AG10803 (cell line): Measurements from ENCODE around the gene MAGEA9B.
"Not testable (repeated sequence)": the region's sequence is repeated elsewhere in the genome, so short reads cannot be mapped to it uniquely, and the experiment has no call there.

Source experiments
- DNase-seq: peaks from one replicate; pipeline ENCODE4 v3.0.0; 2010; ENCODE audit warnings: low read depth
- H3K4me3 ChIP-seq: 2 replicates; pipeline ENCODE4 v1.5.1; 2011; ENCODE audit warnings: mild to moderate bottlenecking, low read length, control low read depth
- CTCF ChIP-seq: conservative IDR thresholded peaks from 2 replicates; pipeline ENCODE4 v1.5.1; 2011; ENCODE audit warnings: mild to moderate bottlenecking, low read length, control low read depth, inconsistent platforms

The MAGEA9B gene, protein sequence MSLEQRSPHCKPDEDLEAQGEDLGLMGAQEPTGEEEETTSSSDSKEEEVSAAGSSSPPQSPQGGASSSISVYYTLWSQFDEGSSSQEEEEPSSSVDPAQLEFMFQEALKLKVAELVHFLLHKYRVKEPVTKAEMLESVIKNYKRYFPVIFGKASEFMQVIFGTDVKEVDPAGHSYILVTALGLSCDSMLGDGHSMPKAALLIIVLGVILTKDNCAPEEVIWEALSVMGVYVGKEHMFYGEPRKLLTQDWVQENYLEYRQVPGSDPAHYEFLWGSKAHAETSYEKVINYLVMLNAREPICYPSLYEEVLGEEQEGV

GRCh38 chrX:149587359-149587758 lies at the start of gene MAGEA9B:
Gene MAGEA9B (minus strand): TSS chrX:149587459. CDS start chrX:149583179, 4,280 bp downstream.
- DNase-seq, H3K4me3 ChIP-seq: not testable (repeated sequence)

DNA sequence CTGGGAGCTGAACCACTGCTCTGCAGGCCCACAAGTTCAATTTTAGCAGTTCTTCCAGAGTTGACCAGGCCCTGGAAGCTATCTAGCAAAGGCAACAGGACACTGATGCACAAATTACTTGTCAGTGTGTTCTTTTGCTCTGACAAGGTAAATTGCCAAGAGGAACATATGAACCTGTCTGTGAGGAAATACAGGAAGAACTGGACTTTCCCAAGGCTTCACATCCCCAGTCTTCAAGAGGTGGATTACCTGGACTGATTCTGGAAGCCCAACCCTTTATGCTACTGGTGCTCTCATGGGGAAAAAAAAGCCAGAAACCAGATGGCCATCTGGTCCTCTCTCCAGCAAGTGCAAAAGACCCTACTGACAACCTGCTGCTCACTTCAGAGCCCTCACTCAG lies 46.3 kb upstream of the MAGEA9B start:
- TF ChIP-seq CTCF, result no peak
- DNase-seq, result no peak
- no peak overlapping the region for H3K4me3 ChIP-seq

DNA sequence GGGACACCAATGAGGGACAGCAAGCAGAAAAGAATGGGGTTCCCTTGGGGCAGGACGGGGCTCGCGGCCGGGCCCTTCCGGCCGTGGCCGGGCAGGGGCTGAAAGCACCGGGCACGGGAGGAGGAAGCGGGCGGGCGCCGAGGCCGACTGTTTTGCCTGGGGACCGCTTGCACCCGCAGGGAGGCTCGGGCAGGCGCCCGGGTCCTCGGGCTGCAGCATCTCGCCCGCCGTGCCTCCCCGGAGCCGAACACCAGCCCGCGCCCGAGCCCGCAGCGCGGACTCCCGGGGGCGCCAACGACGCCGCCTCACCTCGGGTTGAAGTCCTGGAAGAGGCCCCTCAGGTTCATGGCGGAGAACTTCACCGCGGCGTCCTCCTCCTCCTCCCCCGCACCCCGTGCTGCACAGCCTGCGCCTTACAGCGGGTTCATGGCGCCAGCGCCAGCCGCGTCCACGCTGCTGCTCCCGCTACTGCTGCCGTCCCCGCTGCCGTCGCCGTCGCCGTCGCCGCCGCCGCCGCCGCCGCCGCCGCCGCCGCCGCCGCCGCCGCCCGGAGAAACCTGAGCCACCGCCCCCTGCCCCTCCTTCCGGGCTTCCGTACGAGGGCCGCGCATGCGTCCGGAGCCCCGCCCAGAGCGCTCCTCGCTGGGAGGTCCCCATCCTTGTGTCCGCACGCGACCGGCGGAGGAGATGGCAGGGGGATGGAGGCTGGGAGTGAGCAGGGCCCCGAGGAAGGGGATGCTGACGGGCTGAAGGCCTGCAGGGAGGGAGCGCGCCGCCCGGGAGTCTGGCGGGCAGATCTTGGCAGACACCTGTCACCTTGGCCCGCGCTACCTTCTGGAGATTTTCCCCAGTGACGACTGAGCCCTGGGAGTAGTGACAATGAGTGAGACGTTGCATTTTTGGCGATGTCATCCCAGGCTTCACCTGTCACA lies 44.2 kb upstream of the MAGEA9B start, which contains the start of gene TMEM185A:
TMEM185A (minus strand) TSS at position 559 of the 932 bp plus-strand sequence; CDS start at position 347, 212 bp downstream.
- peak; percentile 31 for DNase-seq
- H3K4me3 ChIP-seq, result peak within 1 kb of the TSS; percentile 67
- no peak for TF ChIP-seq CTCF

DNA sequence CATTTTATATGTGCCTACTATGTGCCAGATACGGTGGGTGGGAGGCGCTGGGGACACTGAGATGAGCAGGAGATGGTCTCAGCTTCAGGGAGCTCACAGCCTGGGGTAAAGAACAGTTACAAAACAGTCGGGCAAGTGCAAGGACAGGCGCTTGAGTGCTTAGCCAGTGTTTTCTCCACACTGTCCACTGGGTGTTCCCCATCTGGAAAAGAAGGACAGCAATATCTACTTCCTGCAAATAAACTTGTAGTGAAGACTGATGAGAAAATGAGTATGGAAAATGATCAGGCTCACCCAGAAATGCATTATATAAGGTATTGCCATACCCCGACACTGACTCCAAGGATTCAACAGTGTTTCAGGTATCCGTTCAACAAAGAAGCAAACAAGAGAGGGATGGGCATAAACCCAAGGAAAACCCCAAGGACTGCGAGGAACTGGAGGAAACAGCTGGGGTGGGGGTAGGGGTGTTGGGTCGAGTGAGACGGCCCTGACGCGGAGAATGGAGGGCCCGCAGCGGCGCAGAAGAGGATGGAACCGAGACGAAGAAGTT lies 43.5 kb upstream of the MAGEA9B start:
- H3K4me3 ChIP-seq, result peak overlapping the region; percentile 67
- DNase-seq, result peak; percentile 61
- TF ChIP-seq CTCF, result peak; percentile 48

- DNase-seq, result no peak
- no peak for TF ChIP-seq CTCF
- H3K4me3 ChIP-seq, result no peak overlapping the region; the same call in 1 of the 2 replicates
Measured at GRCh38 chrX:149629730-149630387, 42.6 kb upstream of the MAGEA9B start.

DNA sequence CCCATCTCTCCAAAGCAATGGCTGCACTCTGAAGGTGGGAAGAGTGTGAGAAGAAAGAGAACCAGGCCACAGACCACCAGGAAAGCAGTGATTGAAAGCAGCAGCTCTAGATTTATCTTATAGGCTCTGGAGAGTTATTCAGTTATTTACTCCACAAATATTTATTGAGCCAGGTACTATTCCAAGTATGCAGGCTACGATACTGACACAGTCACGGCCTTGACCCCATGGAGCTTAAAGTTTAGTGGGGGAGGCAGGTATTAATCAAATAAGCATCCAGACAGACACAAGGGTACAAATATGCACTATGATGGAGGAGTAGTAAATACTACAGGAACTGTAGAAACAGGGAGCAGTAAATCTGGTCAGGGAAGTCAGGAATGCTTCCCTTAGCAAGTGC lies 41.5 kb upstream of the MAGEA9B start:
- no peak for DNase-seq
- no peak for TF ChIP-seq CTCF
- H3K4me3 ChIP-seq, result no peak overlapping the region

GRCh38 chrX:149628280-149628679 lies 41.0 kb upstream of the MAGEA9B start:
- TF ChIP-seq CTCF, result no peak
- no peak for DNase-seq
- no peak overlapping the region for H3K4me3 ChIP-seq

- not testable (repeated sequence) for H3K4me3 ChIP-seq, DNase-seq
Measured at GRCh38 chrX:149626829-149627228, 39.6 kb upstream of the MAGEA9B start.

DNA sequence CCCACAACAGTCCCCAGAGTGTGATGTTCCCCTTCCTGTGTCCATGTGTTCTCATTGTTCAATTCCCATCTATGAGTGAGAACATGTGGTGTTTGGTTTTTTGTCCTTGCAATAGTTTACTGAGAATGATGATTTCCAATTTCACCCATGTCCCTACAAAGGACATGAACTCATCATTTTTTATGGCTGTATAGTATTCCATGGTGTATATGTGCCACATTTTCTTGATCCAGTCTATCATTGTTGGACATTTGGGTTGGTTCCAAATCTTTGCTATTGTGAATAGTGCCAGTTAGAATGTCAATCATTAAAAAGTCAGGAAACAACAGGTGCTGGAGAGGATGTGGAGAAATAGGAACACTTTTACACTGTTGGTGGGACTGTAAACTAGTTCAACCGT lies 32.4 kb upstream of the MAGEA9B start:
- not testable (repeated sequence) for DNase-seq, H3K4me3 ChIP-seq
